Measurements from ENCODE around the gene EPS8L3.

GRCh38 chr1:109777980-109778625, 14.4 kb upstream of the EPS8L3 start:
- TF ChIP-seq POLR2AphosphoS5 (IDR thresholded peaks at IDR 0.05; ENCODE audit: low read depth, low read length) (no peak), CTCF (IDR thresholded peaks at IDR 0.05) (no peak), RAD21 (IDR thresholded peaks at IDR 0.05; ENCODE audit: low read length) (no peak), RFX5 (IDR thresholded peaks at IDR 0.05; ENCODE audit: low read length) (no peak), REST (IDR thresholded peaks at IDR 0.05; ENCODE audit: low read depth, low read length) (no peak), EP300 (IDR thresholded peaks at IDR 0.05; ENCODE audit: borderline replicate concordance in 1 of 2, low read depth in 1 of 2, low read length in 1 of 2) (no peak), JUND (IDR thresholded peaks at IDR 0.05) (no peak), MXI1 (IDR thresholded peaks at IDR 0.05; ENCODE audit: low read depth, low read length) (no peak), YY1 (IDR thresholded peaks at IDR 0.05; ENCODE audit: low read depth) (no peak)
